Activated CD8-positive, alpha-beta T cell treated with anti-CD3 and anti-CD28 coated beads for 36 hours (primary cell): ENCODE data around the gene NACC1. TPM values are rescaled to one million over a fixed set of nuclear protein-coding genes. Genes with fewer than 3 reads are reported as not detected.

Source experiments
- ATAC-seq: fragments of 200-7000 bp; cut with Tn5 transposase; one replicate; pipeline ENCODE4 v1.10.0; 2021; ENCODE audit warnings: mild to moderate bottlenecking, moderate library complexity
- CTCF ChIA-PET: fragments of 350-600 bp; sonication (Branson Sonifier 250); formaldehyde crosslinking; loops from one replicate; lab custom pipeline; 2021; ENCODE audit warnings: antibody characterized with exemption; lab: Charles Lee
- POLR2A ChIA-PET: fragments of 350-600 bp; sonication (Branson Sonifier 250); formaldehyde crosslinking; loops from one replicate; lab custom pipeline; 2021; ENCODE audit warnings: antibody characterized with exemption; lab: Charles Lee
- DNase-seq: peaks from one replicate; pipeline ENCODE4 v3.0.0-alpha.2; 2020
- H3K27ac Mint-ChIP-seq: one replicate; pipeline ENCODE4 v1.8.0; 2021; ENCODE audit warnings: mild to moderate bottlenecking, mixed read lengths
- H3K27me3 Mint-ChIP-seq: one replicate; pipeline ENCODE4 v1.8.0; 2021; ENCODE audit warnings: mixed read lengths
- H3K36me3 Mint-ChIP-seq: one replicate; pipeline ENCODE4 v1.8.0; 2021; ENCODE audit warnings: low read depth, mixed read lengths
- H3K4me1 Mint-ChIP-seq: one replicate; pipeline ENCODE4 v1.8.0; 2021; ENCODE audit warnings: low read depth, mixed read lengths
- H3K4me3 Mint-ChIP-seq: one replicate; pipeline ENCODE4 v1.8.0; 2021; ENCODE audit warnings: mild to moderate bottlenecking, moderate library complexity, mixed read lengths
- H3K9me3 Mint-ChIP-seq: one replicate; pipeline ENCODE4 v1.8.0; 2021; ENCODE audit warnings: mixed read lengths
- intact Hi-C: fragments of 100-400 bp; cut with micrococcal nuclease; formaldehyde crosslinking; loops from one replicate; pipeline ENCODE4 v1.10.0; 2022
- total RNA-seq, 2 experiments: library from RNA; stranded (reverse); gene quantifications; one replicate each; pipeline ENCODE4 v1.2.3, GENCODE V29; 2021
- TF ChIP-seq, protein P1 (sequence below): fragments of 200-600 bp; IDR thresholded peaks from one replicate; pipeline ENCODE4 v1.8.0; 2022; ENCODE audit warnings: antibody characterized with exemption, mild to moderate bottlenecking

NACC1 gene
- total RNA-seq, 2 experiments from 2014 or later = 73.8 to 87.5 TPM

DNA sequence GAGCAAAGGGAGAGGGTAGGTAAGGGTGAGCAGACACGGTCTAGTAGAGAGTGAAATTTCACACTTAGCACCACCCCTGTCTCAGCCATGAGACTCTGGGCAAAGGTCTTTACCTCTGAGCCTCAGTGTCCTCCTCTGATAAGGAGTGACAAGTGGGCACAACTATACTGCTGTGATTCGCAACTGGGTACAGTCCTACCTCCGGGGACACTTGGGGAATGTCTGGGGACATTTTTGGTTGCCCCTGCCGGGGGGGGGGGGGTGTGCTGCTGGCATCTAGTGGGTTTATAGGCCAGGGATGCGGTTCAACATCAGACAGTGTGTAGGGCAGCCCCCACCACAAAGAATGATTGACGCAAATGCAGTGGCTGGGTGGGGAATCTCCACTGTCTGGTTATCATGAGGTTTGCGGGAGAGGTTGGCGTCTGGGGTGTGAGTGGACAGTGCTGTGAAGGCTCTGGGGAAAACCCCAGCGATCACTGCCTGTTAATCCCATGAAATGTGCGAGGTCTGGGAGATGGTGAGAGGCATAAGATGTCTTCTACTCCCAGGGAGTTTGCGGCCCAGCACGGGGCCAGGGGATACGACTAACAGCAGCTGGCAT, 4.3 kb downstream of the NACC1 start:
- H3K4me3 Mint-ChIP-seq = peak overlapping the region; percentile 22
- peaks cover 47% of the 10 kb centered on the region for H3K4me1 Mint-ChIP-seq
- TF ChIP-seq, protein P1, sequence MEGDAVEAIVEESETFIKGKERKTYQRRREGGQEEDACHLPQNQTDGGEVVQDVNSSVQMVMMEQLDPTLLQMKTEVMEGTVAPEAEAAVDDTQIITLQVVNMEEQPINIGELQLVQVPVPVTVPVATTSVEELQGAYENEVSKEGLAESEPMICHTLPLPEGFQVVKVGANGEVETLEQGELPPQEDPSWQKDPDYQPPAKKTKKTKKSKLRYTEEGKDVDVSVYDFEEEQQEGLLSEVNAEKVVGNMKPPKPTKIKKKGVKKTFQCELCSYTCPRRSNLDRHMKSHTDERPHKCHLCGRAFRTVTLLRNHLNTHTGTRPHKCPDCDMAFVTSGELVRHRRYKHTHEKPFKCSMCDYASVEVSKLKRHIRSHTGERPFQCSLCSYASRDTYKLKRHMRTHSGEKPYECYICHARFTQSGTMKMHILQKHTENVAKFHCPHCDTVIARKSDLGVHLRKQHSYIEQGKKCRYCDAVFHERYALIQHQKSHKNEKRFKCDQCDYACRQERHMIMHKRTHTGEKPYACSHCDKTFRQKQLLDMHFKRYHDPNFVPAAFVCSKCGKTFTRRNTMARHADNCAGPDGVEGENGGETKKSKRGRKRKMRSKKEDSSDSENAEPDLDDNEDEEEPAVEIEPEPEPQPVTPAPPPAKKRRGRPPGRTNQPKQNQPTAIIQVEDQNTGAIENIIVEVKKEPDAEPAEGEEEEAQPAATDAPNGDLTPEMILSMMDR = no peak
- ChIA-PET POLR2A (interaction anchor here (1.7 to 1.9 kb wide), 2 partner anchors 30 kb away, joined by 7 to 8 read pairs; no protein-coding TSS in a partner anchor), CTCF (no interaction called here)
- peak overlapping the region; percentile 67 for H3K27ac Mint-ChIP-seq
- H3K27me3 Mint-ChIP-seq = no peaks in the 10 kb centered on the region
- DNase-seq (peak; percentile 34), ATAC-seq (no peak)
- intact Hi-C loops = no loop called here
- peaks cover 13% of the 10 kb centered on the region for H3K36me3 Mint-ChIP-seq
- H3K9me3 Mint-ChIP-seq = no peaks in the 10 kb centered on the region

GRCh38 chr19:13122980-13123957, 5.2 kb downstream of the NACC1 start:
- CTCF ChIA-PET = interaction anchor here (1.2 to 1.6 kb wide), 2 partner anchors 10 to 20 kb away, joined by 3 to 5 read pairs; no protein-coding TSS in a partner anchor
- POLR2A ChIA-PET = interaction anchor here (0.8 to 1.9 kb wide), 2 partner anchors 10 to 29 kb away, joined by 3 to 7 read pairs; no protein-coding TSS in a partner anchor
- Mint-ChIP-seq H3K4me1 (peaks cover 52% of the 10 kb centered on the region), H3K9me3 (no peaks in the 10 kb centered on the region), H3K36me3 (peaks cover 13% of the 10 kb centered on the region), H3K4me3 (no peak overlapping the region), H3K27ac (peak overlapping the region; percentile 63), H3K27me3 (no peaks in the 10 kb centered on the region)
- intact Hi-C loops = no loop called here
- ATAC-seq (no peak), DNase-seq (no peak)
- TF ChIP-seq, protein P1 = no peak

- H3K4me3 Mint-ChIP-seq = no peak overlapping the region
- ATAC-seq = no peak
- H3K9me3 Mint-ChIP-seq = no peaks in the 10 kb centered on the region
- POLR2A ChIA-PET = interaction anchor here (1.2 to 6.6 kb wide), 2 partner anchors 8 to 15 kb away, joined by 3 to 63 read pairs; partner anchors contain the start of genes NACC1 and TRMT1
- H3K27ac Mint-ChIP-seq = no peak overlapping the region
- H3K4me1 Mint-ChIP-seq = peaks cover 38% of the 10 kb centered on the region
- TF ChIP-seq, protein P1 = no peak
- H3K36me3 Mint-ChIP-seq = peaks cover 9% of the 10 kb centered on the region
- no peaks in the 10 kb centered on the region for H3K27me3 Mint-ChIP-seq
- CTCF ChIA-PET = interaction anchor here (1.5 kb wide), 1 partner anchor 66 kb away, joined by 4 read pairs; no protein-coding TSS in a partner anchor
- no peak for DNase-seq
- intact Hi-C loops = no loop called here
Measured at GRCh38 chr19:13127051-13127450, 9.0 kb downstream of the NACC1 start.

DNA sequence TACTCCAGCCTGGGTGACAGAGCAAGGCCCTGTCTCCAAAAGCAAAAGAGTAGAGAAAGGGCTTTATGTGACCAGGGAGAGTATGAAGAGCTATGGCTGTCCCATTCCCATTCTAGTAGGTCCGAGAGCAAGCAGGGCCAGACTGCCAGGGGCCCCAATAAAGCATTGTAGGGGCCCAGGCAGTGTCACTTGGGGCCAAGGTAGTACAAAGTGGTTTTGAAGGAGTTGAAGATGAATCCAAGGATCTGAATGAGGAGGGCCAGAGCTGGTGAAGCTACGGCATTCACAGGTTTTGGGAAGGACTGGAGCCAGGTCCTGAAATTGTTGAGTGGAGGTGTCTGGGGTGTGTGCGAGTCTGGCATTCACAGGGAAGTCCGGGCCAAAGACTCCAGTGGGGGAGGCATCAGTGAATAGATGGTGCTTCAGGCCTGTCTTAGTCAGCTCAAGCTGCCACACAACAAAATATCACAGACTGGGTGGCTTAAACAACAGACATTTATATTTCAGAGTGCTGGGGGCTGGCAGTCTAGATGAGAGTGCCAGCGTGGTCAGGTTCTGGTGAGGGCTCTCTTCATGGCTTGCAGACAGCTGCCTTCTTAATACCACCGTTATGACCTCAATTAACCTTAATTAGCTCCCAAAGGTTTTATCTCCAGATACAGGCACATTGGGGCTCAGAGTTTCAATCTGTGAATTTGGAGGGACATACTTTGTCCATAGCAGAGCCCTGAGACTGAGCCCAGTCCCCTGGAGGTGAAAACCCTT, 9.9 kb downstream of the NACC1 start:
- H3K27ac Mint-ChIP-seq = peak overlapping the region; percentile 12

More for the DNA sequence above, 9.9 kb downstream of the NACC1 start:
- peaks cover 12% of the 10 kb centered on the region for H3K36me3 Mint-ChIP-seq
- peaks cover 40% of the 10 kb centered on the region for H3K4me1 Mint-ChIP-seq
- TF ChIP-seq, protein P1 = no peak
- H3K4me3 Mint-ChIP-seq = no peak overlapping the region
- no peaks in the 10 kb centered on the region for H3K27me3 Mint-ChIP-seq
- intact Hi-C loops = no loop called here
- DNase-seq (no peak), ATAC-seq (no peak)
- ChIA-PET POLR2A (interaction anchor here (6.6 kb wide), 1 partner anchor 9 kb away, joined by 63 read pairs; the partner anchor contains the start of genes NACC1 and TRMT1), CTCF (interaction anchor here (0.8 to 1.5 kb wide), 3 partner anchors 67 to 163 kb away, joined by 3 to 4 read pairs (median 4); no protein-coding TSS in a partner anchor)
- no peaks in the 10 kb centered on the region for H3K9me3 Mint-ChIP-seq
